ENCODE measurements around the gene RASGEF1B.
"Not testable (repeated sequence)": the region's sequence is repeated elsewhere in the genome, so short reads cannot be mapped to it uniquely, and the experiment has no call there.

Gene RASGEF1B

GRCh38 chr4:81486502-81486901 is 14.8 kb upstream of the RASGEF1B start:
- DNase-seq (ENCODE audit: low read depth), result no peak
- TF ChIP-seq CTCF (conservative IDR thresholded peaks at IDR 0.05; ENCODE audit: low read length), result no peak
- no peak overlapping the region for H3K4me3 ChIP-seq (ENCODE audit: low read length)

- DNase-seq (ENCODE audit: low read depth), result no peak
- TF ChIP-seq CTCF (conservative IDR thresholded peaks at IDR 0.05; ENCODE audit: low read length), result no peak
- H3K4me3 ChIP-seq (ENCODE audit: low read length), result no peak overlapping the region
Measured at GRCh38 chr4:81485310-81485980, 13.7 kb upstream of the RASGEF1B start.

- H3K4me3 ChIP-seq (ENCODE audit: low read length), result no peak overlapping the region
- DNase-seq (ENCODE audit: low read depth), result no peak
- no peak for TF ChIP-seq CTCF (conservative IDR thresholded peaks at IDR 0.05; ENCODE audit: low read length)
Measured at GRCh38 chr4:81482326-81482725, 10.6 kb upstream of the RASGEF1B start.

GRCh38 chr4:81481151-81481550 is 9.4 kb upstream of the RASGEF1B start:
- no peak overlapping the region for H3K4me3 ChIP-seq (ENCODE audit: low read length)
- no peak for TF ChIP-seq CTCF (conservative IDR thresholded peaks at IDR 0.05; ENCODE audit: low read length)
- DNase-seq (ENCODE audit: low read depth), result no peak

- DNase-seq (ENCODE audit: low read depth); H3K4me3 ChIP-seq (ENCODE audit: low read length): not testable (repeated sequence)
Measured at GRCh38 chr4:81479573-81479972, 7.9 kb upstream of the RASGEF1B start.

GRCh38 chr4:81473331-81474265 is 1.9 kb upstream of the RASGEF1B start:
- DNase-seq (ENCODE audit: low read depth); H3K4me3 ChIP-seq (ENCODE audit: low read length): not testable (repeated sequence)

- peak overlapping the region; percentile 50 for H3K4me3 ChIP-seq (ENCODE audit: low read length)
- DNase-seq (ENCODE audit: low read depth), result peak; percentile 12
- TF ChIP-seq CTCF (conservative IDR thresholded peaks at IDR 0.05; ENCODE audit: low read length), result peak; percentile 30
Measured at GRCh38 chr4:81472281-81473182, 825 bp upstream of the RASGEF1B start.

Data from AG10803 (cell line).